HepG2 (cell line): ENCODE data around the gene MAP1LC3C. TPM values are rescaled to one million over a fixed set of nuclear protein-coding genes. Genes with fewer than 3 reads are reported as not detected.

Source experiments
- ATAC-seq: fragments of 200-7000 bp; cut with Tn5 transposase; 3 replicates; pipeline ENCODE4 v1.9.1; 2020; ENCODE audit warnings: mild to moderate bottlenecking, moderate library complexity
- BruUV-seq: library from RNA; stranded (reverse); fragments of 400-500 nt; replicated peaks from 2 replicates; lab custom pipeline; 2021; lab: Mats Ljungman, UMichigan
- CTCF ChIA-PET: fragments of 300-600 bp; formaldehyde crosslinking; extraction: SDS; loops from one replicate; lab custom pipeline; 2021; ENCODE audit warnings: low total read pairs, inconsistent platforms, low intra/inter-chr PET ratio; lab: Yijun Ruan, JAX
- POLR2A ChIA-PET: fragments of 350-600 bp; sonication (Branson Sonifier 250); formaldehyde crosslinking; loops from one replicate; lab custom pipeline; 2020; ENCODE audit warnings: antibody characterized with exemption, inconsistent platforms; lab: Yijun Ruan, JAX
- DNase-seq: peaks from one replicate; pipeline ENCODE4 v3.0.0-alpha.2; 2015; ENCODE audit warnings: low spot score
- FAIRE-seq: peaks from 3 replicates; lab custom pipeline; 2011; peaks lifted over from hg19 to GRCh38; lab: Jason Lieb, UNC
- H2AFZ ChIP-seq: one replicate; pipeline ENCODE4 v1.6.1; 2011; ENCODE audit warnings: low read length, inconsistent platforms
- H3K27ac ChIP-seq: fragments of 300-600 bp; 3 replicates; pipeline ENCODE4 v1.8.0; 2011; ENCODE audit warnings: mixed run types, mild to moderate bottlenecking, mixed read lengths, low read length, inconsistent platforms; ENCODE audit not compliant: insufficient read depth; ENCODE audit errors: extremely low read length
- H3K27me3 ChIP-seq, 2 experiments: fragments of 200-600 bp in 1 of 2; 2 replicates in 1 of 2; 3 replicates in 1 of 2; pipeline versions ENCODE4 v1.6.0 to v1.8.0; 2011; ENCODE audit warnings: low read length in 2 of 2, mild to moderate bottlenecking in 2 of 2, moderate library complexity in 2 of 2, inconsistent platforms in 1 of 2; ENCODE audit not compliant: insufficient read depth in 2 of 2, control insufficient read depth in 1 of 2
- H3K36me3 ChIP-seq, 2 experiments: fragments of 200-600 bp in 1 of 2; replicated peaks in 1 of 2; 2 replicates in 1 of 2; 3 replicates in 1 of 2; pipeline versions ENCODE4 v1.5.1 to v1.8.0; 2011; ENCODE audit warnings: low read length in 2 of 2, inconsistent platforms in 1 of 2; ENCODE audit not compliant: insufficient read depth in 2 of 2, control insufficient read depth in 1 of 2
- H3K4me1 ChIP-seq: 2 replicates; pipeline ENCODE4 v1.5.1; 2012; ENCODE audit warnings: low read length, inconsistent platforms; ENCODE audit not compliant: insufficient read depth
- H3K4me2 ChIP-seq: 2 replicates; pipeline ENCODE4 v1.6.0; 2011; ENCODE audit warnings: low read depth, low read length, inconsistent platforms
- H3K4me3 ChIP-seq, 3 experiments: fragments of 200-600 bp in 1 of 3; sonication (generic), shearing (Covaris generic) in 1 of 3; replicated peaks in 1 of 3; 2 replicates each; pipeline ENCODE4 v1.5.1; 2011 to 2016; ENCODE audit warnings: low read length in 3 of 3, inconsistent platforms in 2 of 3, low read depth in 2 of 3, mild to moderate bottlenecking in 2 of 3, control low read depth in 1 of 3, mixed read lengths in 1 of 3; ENCODE audit not compliant: insufficient read depth in 1 of 3
- H3K79me2 ChIP-seq: one replicate; pipeline ENCODE4 v1.6.1; 2011; ENCODE audit warnings: low read length, inconsistent platforms; ENCODE audit not compliant: insufficient read depth
- H3K9ac ChIP-seq: 2 replicates; pipeline ENCODE4 v1.6.0; 2011; ENCODE audit warnings: mild to moderate bottlenecking, low read depth, low read length, inconsistent platforms; ENCODE audit not compliant: insufficient read depth
- H3K9me3 ChIP-seq: 2 replicates; pipeline ENCODE4 v1.5.1; 2012; ENCODE audit warnings: mild to moderate bottlenecking, low read length
- H4K20me1 ChIP-seq: 2 replicates; pipeline ENCODE4 v1.6.0; 2011; ENCODE audit warnings: inconsistent platforms, mild to moderate bottlenecking, low read length, moderate library complexity; ENCODE audit not compliant: insufficient read depth
- DR1 ChIP-seq: sonication (generic); formaldehyde crosslinking; IDR thresholded peaks from 2 replicates; pipeline ENCODE4 v1.8.0; 2021; ENCODE audit warnings: mild to moderate bottlenecking, missing genetic modification reagents, inconsistent platforms
- FLYWCH1 ChIP-seq: sonication (generic); formaldehyde crosslinking; IDR thresholded peaks from 2 replicates; pipeline ENCODE4 v1.8.1; 2023; ENCODE audit warnings: mild to moderate bottlenecking, missing genetic modification reagents
- FOXJ3 ChIP-seq: sonication (generic); formaldehyde crosslinking; IDR thresholded peaks from 2 replicates; pipeline ENCODE4 v1.4.0; 2020; ENCODE audit warnings: missing genetic modification reagents, mild to moderate bottlenecking, borderline replicate concordance
- PRPF4 ChIP-seq: fragments of 200-400 bp; formaldehyde crosslinking; IDR thresholded peaks from 2 replicates; pipeline ENCODE4 v1.6.1; 2016; ENCODE audit warnings: low read length, low read depth; ENCODE audit not compliant: poor library complexity, severe bottlenecking
- SMARCE1 ChIP-seq: fragments of 450-650 bp; IDR thresholded peaks from 2 replicates; pipeline ENCODE4 v1.6.1; 2017; ENCODE audit warnings: borderline replicate concordance
- ZFX ChIP-seq: sonication (generic); formaldehyde crosslinking; IDR thresholded peaks from 2 replicates; pipeline ENCODE4 v1.4.0; 2020; ENCODE audit warnings: mild to moderate bottlenecking, low read depth, missing genetic modification reagents, moderate library complexity
- ZNF124 ChIP-seq: sonication (generic); formaldehyde crosslinking; IDR thresholded peaks from 2 replicates; pipeline ENCODE4 v1.4.0; 2020; ENCODE audit warnings: missing genetic modification reagents
- ZNF460 ChIP-seq: sonication (generic); formaldehyde crosslinking; IDR thresholded peaks from 2 replicates; pipeline ENCODE4 v1.5.1; 2020; ENCODE audit warnings: missing genetic modification reagents, mild to moderate bottlenecking, borderline replicate concordance
- ZNF530 ChIP-seq: sonication (generic); formaldehyde crosslinking; IDR thresholded peaks from 2 replicates; pipeline ENCODE4 v1.5.0; 2020; ENCODE audit warnings: low read depth, mild to moderate bottlenecking, missing genetic modification reagents
- ZNF619 ChIP-seq: sonication (generic); formaldehyde crosslinking; IDR thresholded peaks from 2 replicates; pipeline ENCODE4 v1.4.0; 2020; ENCODE audit warnings: mild to moderate bottlenecking, missing genetic modification reagents
- ZNF674 ChIP-seq: sonication (generic); formaldehyde crosslinking; IDR thresholded peaks from 2 replicates; pipeline ENCODE4 v1.5.0; 2020; ENCODE audit warnings: low read depth, mild to moderate bottlenecking, missing genetic modification reagents
- WGBS: methylation state at CpG from one replicate; pipeline ENCODE4 v1.1.6; 2017; ENCODE audit warnings: low lambda C conversion rate; 5-methylcytosine and 5-hydroxymethylcytosine counted together
- in situ Hi-C: cut with HindIII; loops from 2 replicates; pipeline ENCODE4 v1.10.0; 2017; ENCODE audit warnings: low pct_unique_long_range_greater_than_20kb; ENCODE audit not compliant: extremely low pct_ligation_motif_present
- intact Hi-C: fragments of 100-400 bp; cut with micrococcal nuclease; formaldehyde crosslinking; loops from one replicate; pipeline ENCODE4 v1.10.0; 2022; ENCODE audit not compliant: unreplicated experiment
- polyA plus RNA-seq, 8 experiments: library from polyadenylated mRNA; depleted of rRNA in 3 of 8; stranded (reverse) in 7 of 8; unstranded in 1 of 8; fragments of >200 nt; fragmentation: Illumina TruSeq in 4 of 8; extraction: Trizol in 4 of 8; gene quantifications; 2 replicates each; pipeline versions ENCODE4 v1.2.1 to v1.2.3, GENCODE V29; 2011 to 2016; ENCODE audit warnings: low read depth in 4 of 8, missing spikeins in 1 of 8, mixed read lengths in 1 of 8; ENCODE audit not compliant: insufficient read depth in 1 of 8
- total RNA-seq, 5 experiments: library from RNA; depleted of rRNA; stranded (reverse); fragments of >200 nt; fragmentation: Illumina TruSeq; extraction: Trizol; gene quantifications; 2 replicates each; pipeline ENCODE4 v1.2.3, GENCODE V29; 2016; ENCODE audit warnings: low read depth in 1 of 5
- TF ChIP-seq, protein P1 (sequence below): sonication (generic); formaldehyde crosslinking; IDR thresholded peaks from 2 replicates; pipeline ENCODE4; 2020; ENCODE audit warnings: missing genetic modification reagents, mild to moderate bottlenecking, borderline replicate concordance
- TF ChIP-seq, protein P2 (sequence below): sonication (generic); formaldehyde crosslinking; IDR thresholded peaks from 2 replicates; pipeline ENCODE4 v1.4.0; 2020; ENCODE audit warnings: missing genetic modification reagents, borderline replicate concordance
- TF ChIP-seq, protein P3 (sequence below): sonication (generic); formaldehyde crosslinking; conservative IDR thresholded peaks from 2 replicates; pipeline ENCODE4 v1.8.0; 2022; ENCODE audit warnings: low read depth, missing genetic modification reagents

The MAP1LC3C gene
- total and polyA plus RNA-seq, 2 of the 13 experiments (the other 11 are each of a cell fraction or from before 2014, with no cell fraction given), result not detected

DNA sequence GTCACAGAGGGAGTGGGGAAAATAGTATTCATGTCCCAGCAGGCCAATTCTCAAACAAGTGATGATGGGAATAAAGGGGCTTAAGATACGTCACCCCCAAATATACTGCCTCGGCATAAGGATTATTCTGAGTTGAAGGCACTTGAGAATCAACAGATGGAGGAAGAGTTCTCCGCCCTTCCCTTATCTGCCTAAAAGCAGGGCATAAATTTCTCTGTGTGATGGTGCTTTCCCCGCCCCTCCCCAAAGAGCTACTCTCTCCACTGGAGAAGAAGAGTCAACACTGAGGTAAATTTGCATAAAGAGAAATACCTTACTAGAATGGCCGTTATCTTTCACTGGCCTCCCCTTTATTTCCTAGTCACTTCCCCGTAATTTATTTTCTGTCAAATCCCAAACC is 22.7 kb downstream of the MAP1LC3C start:
- no peak overlapping the region for H2AFZ ChIP-seq

More for the DNA sequence above, 22.7 kb downstream of the MAP1LC3C start:
- POLR2A ChIA-PET, result no interaction called here
- Histone ChIP-seq H3K4me2 (no peak overlapping the region), H4K20me1 (no peaks in the 10 kb centered on the region), H3K79me2 (no peaks in the 10 kb centered on the region), H3K27ac (no peak overlapping the region), H3K27me3 (no peaks in the 10 kb centered on the region; a peak in 1 of 5 replicates), H3K4me3 (no peak overlapping the region), H3K36me3 (no peaks in the 10 kb centered on the region), H3K9me3 (no peaks in the 10 kb centered on the region), H3K9ac (no peak overlapping the region), H3K4me1 (no peaks in the 10 kb centered on the region)
- ATAC-seq (no peak), FAIRE-seq (no peak), DNase-seq (no peak)
- WGBS, result 64% methylated on average over 6 of the region's 6 CpGs
- intact Hi-C loops (no loop called here), in situ Hi-C loops (loop anchor here (25.0 kb wide), 1 partner anchor 439 kb away; the partner anchor contains the start of gene KMO)
- TF ChIP-seq DR1 (CRISPR knock-in tag), result no peak
- no peak for TF ChIP-seq ZNF460 (CRISPR knock-in tag)
- no peak for TF ChIP-seq FLYWCH1
- TF ChIP-seq ZNF530 (CRISPR knock-in tag), result no peak
- TF ChIP-seq, protein P1, sequence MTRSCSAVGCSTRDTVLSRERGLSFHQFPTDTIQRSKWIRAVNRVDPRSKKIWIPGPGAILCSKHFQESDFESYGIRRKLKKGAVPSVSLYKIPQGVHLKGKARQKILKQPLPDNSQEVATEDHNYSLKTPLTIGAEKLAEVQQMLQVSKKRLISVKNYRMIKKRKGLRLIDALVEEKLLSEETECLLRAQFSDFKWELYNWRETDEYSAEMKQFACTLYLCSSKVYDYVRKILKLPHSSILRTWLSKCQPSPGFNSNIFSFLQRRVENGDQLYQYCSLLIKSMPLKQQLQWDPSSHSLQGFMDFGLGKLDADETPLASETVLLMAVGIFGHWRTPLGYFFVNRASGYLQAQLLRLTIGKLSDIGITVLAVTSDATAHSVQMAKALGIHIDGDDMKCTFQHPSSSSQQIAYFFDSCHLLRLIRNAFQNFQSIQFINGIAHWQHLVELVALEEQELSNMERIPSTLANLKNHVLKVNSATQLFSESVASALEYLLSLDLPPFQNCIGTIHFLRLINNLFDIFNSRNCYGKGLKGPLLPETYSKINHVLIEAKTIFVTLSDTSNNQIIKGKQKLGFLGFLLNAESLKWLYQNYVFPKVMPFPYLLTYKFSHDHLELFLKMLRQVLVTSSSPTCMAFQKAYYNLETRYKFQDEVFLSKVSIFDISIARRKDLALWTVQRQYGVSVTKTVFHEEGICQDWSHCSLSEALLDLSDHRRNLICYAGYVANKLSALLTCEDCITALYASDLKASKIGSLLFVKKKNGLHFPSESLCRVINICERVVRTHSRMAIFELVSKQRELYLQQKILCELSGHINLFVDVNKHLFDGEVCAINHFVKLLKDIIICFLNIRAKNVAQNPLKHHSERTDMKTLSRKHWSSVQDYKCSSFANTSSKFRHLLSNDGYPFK (CRISPR knock-in tag), result no peak
- TF ChIP-seq, protein P2, sequence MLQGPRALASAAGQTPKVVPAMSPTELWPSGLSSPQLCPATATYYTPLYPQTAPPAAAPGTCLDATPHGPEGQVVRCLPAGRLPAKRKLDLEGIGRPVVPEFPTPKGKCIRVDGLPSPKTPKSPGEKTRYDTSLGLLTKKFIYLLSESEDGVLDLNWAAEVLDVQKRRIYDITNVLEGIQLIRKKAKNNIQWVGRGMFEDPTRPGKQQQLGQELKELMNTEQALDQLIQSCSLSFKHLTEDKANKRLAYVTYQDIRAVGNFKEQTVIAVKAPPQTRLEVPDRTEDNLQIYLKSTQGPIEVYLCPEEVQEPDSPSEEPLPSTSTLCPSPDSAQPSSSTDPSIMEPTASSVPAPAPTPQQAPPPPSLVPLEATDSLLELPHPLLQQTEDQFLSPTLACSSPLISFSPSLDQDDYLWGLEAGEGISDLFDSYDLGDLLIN (CRISPR knock-in tag), result no peak
- TF ChIP-seq PRPF4, result no peak
- TF ChIP-seq ZNF674 (CRISPR knock-in tag), result no peak
- TF ChIP-seq ZFX (CRISPR knock-in tag), result no peak
- TF ChIP-seq SMARCE1, result no peak
- TF ChIP-seq ZNF619 (CRISPR knock-in tag), result no peak
- no peak for TF ChIP-seq ZNF124 (CRISPR knock-in tag)
- no peak for TF ChIP-seq FOXJ3 (CRISPR knock-in tag)
- TF ChIP-seq, protein P3, sequence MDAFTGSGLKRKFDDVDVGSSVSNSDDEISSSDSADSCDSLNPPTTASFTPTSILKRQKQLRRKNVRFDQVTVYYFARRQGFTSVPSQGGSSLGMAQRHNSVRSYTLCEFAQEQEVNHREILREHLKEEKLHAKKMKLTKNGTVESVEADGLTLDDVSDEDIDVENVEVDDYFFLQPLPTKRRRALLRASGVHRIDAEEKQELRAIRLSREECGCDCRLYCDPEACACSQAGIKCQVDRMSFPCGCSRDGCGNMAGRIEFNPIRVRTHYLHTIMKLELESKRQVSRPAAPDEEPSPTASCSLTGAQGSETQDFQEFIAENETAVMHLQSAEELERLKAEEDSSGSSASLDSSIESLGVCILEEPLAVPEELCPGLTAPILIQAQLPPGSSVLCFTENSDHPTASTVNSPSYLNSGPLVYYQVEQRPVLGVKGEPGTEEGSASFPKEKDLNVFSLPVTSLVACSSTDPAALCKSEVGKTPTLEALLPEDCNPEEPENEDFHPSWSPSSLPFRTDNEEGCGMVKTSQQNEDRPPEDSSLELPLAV, result no peak
- CTCF ChIA-PET, result no interaction called here
- no TSS peak for BruUV-seq
